IMR-90 (cell line): ENCODE measurements around the gene CACNA1D. TPM values are rescaled to one million over a fixed set of nuclear protein-coding genes. Genes with fewer than 3 reads are reported as not detected.

Experiments used
- ATAC-seq: fragments of 200-7000 bp; cut with Tn5 transposase; 2 replicates; pipeline ENCODE4 v1.9.1; 2020; ENCODE audit warnings: low read depth, mild to moderate bottlenecking, moderate library complexity
- BruUV-seq: library from RNA; stranded (reverse); fragments of 400-500 nt; replicated peaks from 2 replicates; lab custom pipeline; 2021; lab: Mats Ljungman, UMichigan
- CTCF ChIA-PET: fragments of 300-600 bp; formaldehyde crosslinking; extraction: SDS; loops from one replicate; lab custom pipeline; 2021; ENCODE audit warnings: antibody characterized with exemption; lab: Yijun Ruan, JAX
- POLR2A ChIA-PET: fragments of 300-600 bp; sonication (Branson Sonifier 250); formaldehyde crosslinking; loops from one replicate; lab custom pipeline; 2022; ENCODE audit warnings: antibody characterized with exemption; ENCODE audit not compliant: unreplicated experiment; lab: Charles Lee
- DNase-seq: peaks from one replicate; pipeline ENCODE4 v3.0.0; 2013
- H2AFZ ChIP-seq: replicated peaks from 2 replicates; pipeline ENCODE3; 2013; ENCODE audit warnings: low read length, mild to moderate bottlenecking; ENCODE audit not compliant: poor library complexity
- H2AK5ac ChIP-seq: 2 replicates; pipeline ENCODE4 v1.6.1; 2013; ENCODE audit warnings: low read depth, low read length, inconsistent platforms
- H2AK9ac ChIP-seq: replicated peaks from 2 replicates; pipeline ENCODE3; 2013; ENCODE audit warnings: mild to moderate bottlenecking, low read depth, low read length, moderate library complexity; ENCODE audit not compliant: poor library complexity
- H2BK120ac ChIP-seq: 2 replicates; pipeline ENCODE4 v1.6.1; 2013; ENCODE audit warnings: low read depth, low read length, inconsistent platforms
- H2BK15ac ChIP-seq: 3 replicates; pipeline ENCODE4 v1.6.1; 2013; ENCODE audit warnings: low read depth, low read length, inconsistent platforms
- H2BK20ac ChIP-seq: 2 replicates; pipeline ENCODE4 v1.6.1; 2013; ENCODE audit warnings: low read depth, mild to moderate bottlenecking, inconsistent platforms, low read length, moderate library complexity
- H2BK5ac ChIP-seq: 2 replicates; pipeline ENCODE4 v1.6.1; 2013; ENCODE audit warnings: mild to moderate bottlenecking, low read depth, low read length, inconsistent platforms; ENCODE audit not compliant: poor library complexity, severe bottlenecking
- H3K14ac ChIP-seq: replicated peaks from 2 replicates; pipeline ENCODE4 v1.6.1; 2013; ENCODE audit warnings: low read depth, low read length, inconsistent platforms
- H3K18ac ChIP-seq: 2 replicates; pipeline ENCODE4 v1.6.1; 2013; ENCODE audit warnings: low read depth, low read length, control low read depth
- H3K23ac ChIP-seq: 2 replicates; pipeline ENCODE4 v1.6.1; 2013; ENCODE audit warnings: low read depth, low read length, inconsistent platforms
- H3K27ac ChIP-seq: 2 replicates; pipeline ENCODE4 v1.5.1; 2013; ENCODE audit warnings: mild to moderate bottlenecking, control low read depth, low read length; ENCODE audit not compliant: insufficient read depth
- H3K27me3 ChIP-seq: 2 replicates; pipeline ENCODE4 v1.6.1; 2013; ENCODE audit warnings: low read length; ENCODE audit not compliant: control insufficient read depth, insufficient read depth
- H3K36me3 ChIP-seq: 2 replicates; pipeline ENCODE4 v1.6.1; 2013; ENCODE audit warnings: low read length, mixed read lengths; ENCODE audit not compliant: control insufficient read depth, insufficient read depth
- H3K4ac ChIP-seq: 2 replicates; pipeline ENCODE4 v1.6.1; 2013; ENCODE audit warnings: low read depth, low read length, inconsistent platforms
- H3K4me1 ChIP-seq: 2 replicates; pipeline ENCODE4 v1.6.1; 2013; ENCODE audit warnings: low read length, mixed read lengths; ENCODE audit not compliant: control insufficient read depth, insufficient read depth
- H3K4me2 ChIP-seq: 2 replicates; pipeline ENCODE4 v1.6.1; 2013; ENCODE audit warnings: low read depth, mild to moderate bottlenecking, control low read depth, low read length, moderate library complexity
- H3K4me3 ChIP-seq: 2 replicates; pipeline ENCODE4 v1.5.1; 2013; ENCODE audit warnings: low read depth, mild to moderate bottlenecking, control low read depth, low read length, moderate library complexity; ENCODE audit not compliant: insufficient read depth
- H3K56ac ChIP-seq: 2 replicates; pipeline ENCODE4 v1.6.1; 2013; ENCODE audit warnings: low read length, inconsistent platforms; ENCODE audit not compliant: insufficient read depth; ENCODE audit errors: extremely low read depth
- H3K79me1 ChIP-seq, 2 experiments: 2 replicates each; pipeline ENCODE4 v1.6.1; 2013; ENCODE audit warnings: low read length in 2 of 2, inconsistent platforms in 1 of 2, low read depth in 1 of 2
- H3K9ac ChIP-seq: 2 replicates; pipeline ENCODE4 v1.6.1; 2013; ENCODE audit warnings: low read depth, low read length, control low read depth
- H3K9me1 ChIP-seq: 2 replicates; pipeline ENCODE4 v1.6.1; 2013; ENCODE audit warnings: low read length, inconsistent platforms; ENCODE audit not compliant: insufficient read depth
- H3K9me3 ChIP-seq: 2 replicates; pipeline ENCODE4 v1.6.1; 2013; ENCODE audit warnings: low read length; ENCODE audit not compliant: control insufficient read depth, insufficient read depth
- H4K20me1 ChIP-seq: 2 replicates; pipeline ENCODE4 v1.6.1; 2013; ENCODE audit warnings: low read length, inconsistent platforms; ENCODE audit not compliant: insufficient read depth
- H4K5ac ChIP-seq: 2 replicates; pipeline ENCODE4 v1.6.1; 2013; ENCODE audit warnings: mild to moderate bottlenecking, low read depth, low read length, control low read depth
- H4K8ac ChIP-seq, 2 experiments: 2 replicates each; pipeline ENCODE4 v1.6.1; 2013; ENCODE audit warnings: low read depth in 2 of 2, low read length in 2 of 2, control low read depth in 1 of 2, inconsistent platforms in 1 of 2
- H4K91ac ChIP-seq: 2 replicates; pipeline ENCODE4 v1.6.1; 2013; ENCODE audit warnings: low read depth, low read length, inconsistent platforms; ENCODE audit not compliant: insufficient read depth
- BHLHE40 ChIP-seq: fragments of 150-350 bp; IDR thresholded peaks from 2 replicates; pipeline ENCODE4 v1.6.1; 2016; ENCODE audit warnings: mild to moderate bottlenecking, low read depth, low read length
- CEBPB ChIP-seq: IDR thresholded peaks from 2 replicates; pipeline ENCODE4 v1.6.1; 2012; ENCODE audit warnings: low read depth, low read length, improper control_type of control experiment
- CHD1 ChIP-seq: IDR thresholded peaks from 2 replicates; pipeline ENCODE4 v1.6.1; 2012; ENCODE audit warnings: low read depth, low read length, improper control_type of control experiment
- FOS ChIP-seq: fragments of 150-350 bp; IDR thresholded peaks from 2 replicates; pipeline ENCODE4 v1.6.1; 2016; ENCODE audit warnings: low read depth, low read length
- MXI1 ChIP-seq: IDR thresholded peaks from 2 replicates; pipeline ENCODE4 v1.6.1; 2012; ENCODE audit warnings: low read depth, mild to moderate bottlenecking, low read length, moderate library complexity, borderline replicate concordance
- NFE2L2 ChIP-seq: fragments of 150-350 bp; IDR thresholded peaks from 2 replicates; pipeline ENCODE4 v1.6.1; 2016; ENCODE audit warnings: low read depth, mild to moderate bottlenecking, low read length
- POLR2A ChIP-seq: IDR thresholded peaks from 2 replicates; pipeline ENCODE4 v1.6.1; 2012; ENCODE audit warnings: mild to moderate bottlenecking, low read depth, low read length
- RAD21 ChIP-seq: IDR thresholded peaks from 2 replicates; pipeline ENCODE4 v1.6.1; 2012; ENCODE audit warnings: low read length, improper control_type of control experiment
- RCOR1 ChIP-seq: IDR thresholded peaks from 2 replicates; pipeline ENCODE4 v1.6.1; 2012; ENCODE audit warnings: mild to moderate bottlenecking, low read length, improper control_type of control experiment; ENCODE audit not compliant: insufficient replicate concordance
- RFX5 ChIP-seq: IDR thresholded peaks from 2 replicates; pipeline ENCODE4 v1.8.0; 2012; ENCODE audit warnings: low read depth, mild to moderate bottlenecking, low read length, moderate library complexity
- WGBS, 2 experiments: methylation state at CpG; one replicate each; pipeline versions ENCODE4 v1.1.5 to v1.1.7; 2013; ENCODE audit warnings: missing lambda C conversion rate in 2 of 2; ENCODE audit not compliant: insufficient read length in 1 of 2; ENCODE audit errors: extremely low coverage in 2 of 2; 5-methylcytosine and 5-hydroxymethylcytosine counted together
- dilution Hi-C: fragments of 300-500 bp; cut with HindIII; formaldehyde crosslinking; loops from one replicate; pipeline ENCODE4 v1.14.3; 2018; ENCODE audit warnings: low sequenced_read_pairs; ENCODE audit not compliant: unreplicated experiment
- in situ Hi-C: fragments of 300-500 bp; cut with MboI; formaldehyde crosslinking; loops from 3 replicates; pipeline ENCODE4 v1.14.3; 2019; ENCODE audit warnings: low sequenced_read_pairs, inconsistent platforms, mixed read lengths
- intact Hi-C: fragments of 100-400 bp; cut with micrococcal nuclease; formaldehyde crosslinking; loops from 2 replicates; pipeline ENCODE4 v1.10.0; 2022
- polyA plus RNA-seq, 3 experiments: library from polyadenylated mRNA; depleted of rRNA; stranded (reverse); fragments of >200 nt; gene quantifications; 2 replicates each; pipeline ENCODE4 v1.2.3, GENCODE V29; 2012; ENCODE audit warnings: low replicate concordance in 1 of 3
- total RNA-seq: library from RNA; depleted of rRNA; stranded (reverse); fragments of >200 nt; gene quantifications from 2 replicates; pipeline ENCODE4 v1.2.3, GENCODE V29; 2012
- TF ChIP-seq, protein P1 (sequence below): fragments of 150-350 bp; IDR thresholded peaks from 2 replicates; pipeline ENCODE4 v1.6.1; 2017; ENCODE audit warnings: mild to moderate bottlenecking, antibody characterized with exemption, low read length, low read depth

CACNA1D gene
- total and polyA plus RNA-seq, 2 of the 4 experiments (the other 2 are of a cell fraction): 0.07 TPM; not detected in 1

DNA sequence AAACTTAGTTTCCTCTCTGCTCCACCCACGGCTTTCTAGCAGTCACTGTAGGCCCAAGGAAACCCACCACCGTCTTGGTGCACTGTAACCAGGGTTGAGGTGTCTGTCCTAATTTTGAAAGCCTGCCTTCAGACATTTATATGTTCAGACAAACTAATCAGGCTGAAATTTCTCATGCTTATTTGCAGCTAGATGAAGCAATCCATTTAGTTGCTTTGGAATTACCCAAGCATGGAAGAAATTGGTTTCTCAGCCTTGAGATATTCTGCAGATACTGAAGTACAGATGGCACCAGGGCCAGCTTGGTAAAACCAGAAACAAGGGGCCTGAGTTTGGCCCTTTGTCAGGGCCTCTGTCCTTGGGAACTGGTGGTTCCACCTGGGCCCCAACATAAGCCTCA, 105.4 kb downstream of the CACNA1D start:
- Histone ChIP-seq H4K91ac (no peak overlapping the region), H2BK120ac (no peak overlapping the region), H3K23ac (no peak overlapping the region), H3K27ac (no peak overlapping the region), H3K4ac (no peak overlapping the region), H2AFZ (no peak overlapping the region), H3K36me3 (no peaks in the 10 kb centered on the region), H2BK20ac (no peak overlapping the region), H3K9me3 (no peaks in the 10 kb centered on the region), H3K9ac (no peak overlapping the region), H3K79me1 (no peaks in the 10 kb centered on the region), H3K27me3 (no peaks in the 10 kb centered on the region), H3K9me1 (no peaks in the 10 kb centered on the region), H2AK9ac (no peak overlapping the region), H2AK5ac (no peak overlapping the region), H3K14ac (no peak overlapping the region), H2BK5ac (no peak overlapping the region), H4K5ac (no peak overlapping the region), H3K18ac (no peak overlapping the region), H4K8ac (no peak overlapping the region), H3K4me3 (no peak overlapping the region), H4K20me1 (no peaks in the 10 kb centered on the region), H2BK15ac (no peak overlapping the region), H3K4me1 (no peaks in the 10 kb centered on the region), H3K4me2 (no peak overlapping the region), H3K56ac (no peak overlapping the region)
- WGBS, 2 experiments: no CpG with 5 or more reads among the region's 2 CpGs
- TF ChIP-seq CEBPB: no peak
- no peak for TF ChIP-seq RFX5
- TF ChIP-seq NFE2L2: no peak
- TF ChIP-seq BHLHE40: no peak
- no peak for TF ChIP-seq CHD1
- no peak for TF ChIP-seq RCOR1
- no peak for TF ChIP-seq MXI1
- no peak for TF ChIP-seq RAD21
- TF ChIP-seq FOS: no peak
- TF ChIP-seq, protein P1, sequence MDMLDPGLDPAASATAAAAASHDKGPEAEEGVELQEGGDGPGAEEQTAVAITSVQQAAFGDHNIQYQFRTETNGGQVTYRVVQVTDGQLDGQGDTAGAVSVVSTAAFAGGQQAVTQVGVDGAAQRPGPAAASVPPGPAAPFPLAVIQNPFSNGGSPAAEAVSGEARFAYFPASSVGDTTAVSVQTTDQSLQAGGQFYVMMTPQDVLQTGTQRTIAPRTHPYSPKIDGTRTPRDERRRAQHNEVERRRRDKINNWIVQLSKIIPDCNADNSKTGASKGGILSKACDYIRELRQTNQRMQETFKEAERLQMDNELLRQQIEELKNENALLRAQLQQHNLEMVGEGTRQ: no peak
- TF ChIP-seq POLR2A: no peak
- in situ Hi-C loops: no loop called here
- ATAC-seq (no peak), DNase-seq (no peak)
- dilution Hi-C loops: no loop called here
- ChIA-PET POLR2A (no interaction called here), CTCF (no interaction called here)
- intact Hi-C loops: no loop called here
- BruUV-seq: no TSS peak
